ENCODE measurements around the gene SPRN.
"Not testable (repeated sequence)": the region's sequence is repeated elsewhere in the genome, so short reads cannot be mapped to it uniquely, and the experiment has no call there.

SPRN gene

GRCh38 chr10:133383551-133383950 lies 40.9 kb downstream of the SPRN start:
- DNase-seq, result no peak

GRCh38 chr10:133381036-133381435 lies 43.4 kb downstream of the SPRN start:
- DNase-seq, result no peak

DNA sequence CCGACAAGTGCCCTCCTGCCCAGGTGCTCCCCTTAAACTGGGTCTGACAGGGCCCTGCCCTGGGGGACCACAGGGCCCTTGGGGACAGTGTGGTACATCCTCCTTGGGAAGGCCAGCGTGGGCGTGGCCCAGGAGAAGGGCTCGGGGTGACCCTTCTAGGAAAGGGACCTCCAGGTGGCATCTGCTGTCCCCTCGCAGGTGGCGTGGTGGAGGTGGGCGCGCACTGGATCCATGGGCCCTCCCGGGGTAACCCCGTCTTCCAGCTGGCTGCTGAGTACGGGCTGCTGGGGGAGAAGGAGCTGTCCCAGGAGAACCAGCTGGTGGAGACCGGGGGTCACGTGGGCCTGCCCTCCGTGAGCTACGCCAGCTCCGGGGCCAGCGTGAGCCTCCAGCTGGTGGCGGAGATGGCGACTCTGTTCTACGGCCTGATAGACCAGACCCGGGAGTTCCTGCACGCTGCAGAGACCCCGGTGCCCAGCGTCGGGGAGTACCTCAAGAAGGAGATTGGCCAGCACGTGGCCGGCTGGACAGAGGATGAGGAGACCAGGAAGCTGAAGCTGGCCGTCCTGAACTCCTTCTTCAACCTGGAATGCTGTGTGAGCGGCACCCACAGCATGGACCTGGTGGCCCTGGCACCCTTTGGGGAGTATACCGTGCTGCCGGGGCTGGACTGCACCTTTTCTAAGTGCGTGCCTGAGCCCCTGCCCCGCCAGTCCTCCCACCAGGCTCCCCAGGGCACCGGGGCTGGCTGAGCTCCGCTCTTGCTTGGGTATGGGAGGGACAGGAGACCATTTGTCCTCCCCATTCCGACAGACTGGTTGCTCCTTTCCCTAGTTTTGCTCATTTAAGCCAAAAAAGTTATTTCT lies 44.4 kb downstream of the SPRN start:
- DNase-seq, result no peak

GRCh38 chr10:133379152-133379800 lies 45.1 kb downstream of the SPRN start, which contains the start of gene PAOX:
Gene PAOX (plus strand): TSS chr10:133379262. CDS start chr10:133379317, 55 bp downstream.
- peak; percentile 71 for DNase-seq

- DNase-seq, result peak; percentile 74
Observed at GRCh38 chr10:133378251-133379096, 46.0 kb downstream of the SPRN start.

DNA sequence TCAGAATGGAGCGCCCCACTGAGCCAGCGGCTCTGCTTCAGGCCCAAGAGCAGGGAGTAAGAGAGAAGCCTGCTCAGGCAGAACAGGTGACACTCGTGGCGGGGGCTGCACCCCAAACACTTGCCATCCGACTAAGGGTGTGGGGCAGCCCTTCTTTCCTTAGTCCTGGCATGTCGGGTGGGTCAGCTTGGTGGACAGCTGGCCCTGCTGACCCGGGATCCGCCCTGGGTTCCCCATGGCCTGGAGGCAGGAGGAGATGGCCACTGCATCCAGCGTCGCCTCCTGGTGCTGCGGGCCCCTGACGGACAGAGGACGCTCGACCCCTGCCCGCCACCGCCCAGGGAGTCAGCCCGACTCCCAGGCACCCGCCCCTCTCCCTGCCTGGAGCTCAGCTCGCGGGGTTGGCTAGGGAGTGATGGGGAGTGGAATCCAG lies 46.6 kb downstream of the SPRN start:
- DNase-seq, result no peak

DNA sequence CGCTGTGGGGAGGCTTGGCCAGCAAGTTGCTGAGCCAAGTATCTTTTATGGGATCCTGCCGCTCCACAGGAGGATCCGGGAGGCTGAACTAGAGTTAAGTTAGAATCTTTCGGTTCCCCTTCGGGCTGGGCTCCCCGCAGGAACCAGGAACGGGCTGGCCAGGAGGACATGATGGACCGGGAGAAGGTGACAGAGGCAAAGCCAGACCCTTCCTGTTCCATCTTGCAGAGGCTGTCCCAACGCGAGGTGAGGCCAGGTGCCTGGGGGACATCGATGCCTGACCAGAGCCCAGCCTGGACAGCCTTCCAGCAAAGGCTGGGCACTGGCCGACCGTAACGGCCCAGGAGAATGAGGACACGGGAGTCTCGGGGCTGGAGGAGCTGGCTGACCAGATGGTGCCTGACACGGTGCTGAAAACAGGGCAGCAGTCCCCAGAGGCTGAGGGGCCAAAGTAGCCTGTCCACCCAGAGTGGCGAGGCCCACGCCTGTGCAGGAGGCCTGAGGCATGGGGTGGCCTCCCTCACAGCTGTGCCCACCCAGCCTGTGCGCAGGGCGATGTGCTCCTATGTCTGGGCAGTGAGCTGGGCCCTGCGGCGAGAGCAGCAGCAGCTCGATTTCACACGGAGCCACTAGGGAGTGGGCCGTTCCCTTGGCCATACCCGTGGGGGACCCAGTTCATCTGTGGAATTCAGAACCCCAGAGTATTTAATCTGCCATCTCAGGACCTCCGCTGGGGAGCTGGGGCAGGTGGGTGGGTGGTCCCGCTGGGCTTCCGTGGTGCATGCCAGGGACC lies 47.2 kb downstream of the SPRN start:
- no peak for DNase-seq

DNA sequence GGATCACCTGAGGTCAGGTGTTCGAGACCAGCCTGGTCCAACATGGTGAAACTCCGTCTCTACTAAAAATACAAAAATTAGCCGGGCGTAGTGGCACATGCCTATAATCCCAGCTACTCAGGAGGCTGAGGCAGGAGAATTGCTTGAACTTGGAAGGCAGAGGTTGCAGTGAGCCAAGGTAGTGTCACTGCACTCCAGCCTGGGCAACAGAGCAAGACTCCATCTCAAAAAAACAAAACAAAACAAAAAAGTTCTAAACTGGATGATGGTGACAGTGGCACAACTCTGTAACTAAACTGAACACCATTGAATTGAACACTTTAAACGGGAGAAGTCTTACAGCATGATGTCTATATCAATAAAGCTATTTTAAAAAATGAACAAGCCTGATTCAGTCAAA lies 48.2 kb downstream of the SPRN start:
- DNase-seq, result not testable (repeated sequence)

DNA sequence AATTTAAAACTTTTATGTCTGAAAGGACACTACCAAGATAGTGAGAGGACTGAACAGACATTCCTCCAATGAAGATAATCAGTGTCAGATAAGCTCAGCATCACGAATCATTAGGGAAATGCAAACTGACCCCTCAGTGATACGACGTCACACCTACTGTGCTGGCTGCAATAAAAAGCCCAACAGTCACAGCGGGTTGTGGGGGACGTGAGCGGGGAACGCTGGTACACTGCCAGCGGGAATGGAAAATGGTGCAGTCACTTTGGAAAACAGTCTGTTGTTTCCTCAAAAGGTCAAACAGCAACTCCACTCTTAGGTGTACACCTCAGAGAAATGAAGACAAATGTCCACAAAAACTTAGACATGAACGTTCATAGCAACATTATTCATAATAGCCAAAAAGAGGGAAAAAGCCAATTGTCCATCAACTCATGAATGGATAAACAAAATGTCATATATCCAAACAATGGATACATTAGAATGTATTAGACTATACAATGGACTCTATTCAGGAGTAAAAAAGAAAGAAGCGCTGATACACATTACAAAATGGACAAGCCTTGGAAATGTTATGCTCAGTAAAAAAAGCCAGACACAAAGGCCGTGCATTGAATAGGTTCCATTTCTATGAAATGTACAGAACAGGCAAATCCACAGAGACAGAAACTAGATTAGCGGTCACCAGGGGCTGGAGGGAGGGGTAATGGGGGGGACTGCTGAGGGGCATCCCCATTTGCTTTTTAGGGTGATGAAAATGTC lies 48.9 kb downstream of the SPRN start:
- no peak for DNase-seq

- peak; percentile 96 for DNase-seq
Observed at GRCh38 chr10:133373174-133374090, 51.0 kb downstream of the SPRN start, which contains the start of gene ECHS1. Gene ECHS1 (minus strand): TSS chr10:133373354. CDS start chr10:133373333, 21 bp downstream.

DNA sequence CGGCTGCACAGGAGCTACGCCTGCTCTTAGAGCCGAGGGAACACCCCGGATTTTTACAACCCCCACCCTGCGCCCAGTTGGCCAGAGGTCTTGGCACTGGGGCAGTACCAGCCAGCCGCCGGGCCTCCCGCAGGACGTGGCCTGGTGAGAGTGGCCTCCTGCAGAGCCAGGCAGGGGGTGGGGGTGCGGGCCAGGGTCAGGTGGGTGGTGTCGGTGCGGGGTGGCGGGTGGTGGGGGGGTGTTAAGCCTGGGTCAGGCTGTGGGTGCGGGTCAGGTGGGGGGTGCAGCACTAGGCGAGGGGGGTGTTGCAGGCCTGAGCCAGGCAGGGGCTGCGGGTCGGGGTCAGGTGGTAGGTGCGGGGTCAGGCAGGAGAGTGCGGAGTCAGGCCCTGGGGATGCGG lies 51.9 kb downstream of the SPRN start:
- DNase-seq, result no peak

Data from activated CD4-positive, alpha-beta T cell treated with anti-CD3 and anti-CD28 coated beads for 48 hours (primary cell).